NOMO-1 treated with DMSO at 0.1 percent for 48 hours (cell line): ENCODE measurements around the gene PALLD.

Source experiments
- DNase-seq: peaks from one replicate; lab custom pipeline; 2025; ENCODE audit not compliant: unreplicated experiment; lab: John Stamatoyannopoulos, UW

The PALLD gene

GRCh38 chr4:168755598-168756477 is 259.0 kb downstream of the PALLD start:
- DNase-seq, result no peak

- no peak for DNase-seq
These were observed 260.6 kb downstream of the PALLD start for GRCh38 chr4:168757500-168757899.

GRCh38 chr4:168758351-168758876 is 261.6 kb downstream of the PALLD start:
- no peak for DNase-seq

- DNase-seq, result no peak
These were observed 262.5 kb downstream of the PALLD start for GRCh38 chr4:168759321-168759720.

DNA sequence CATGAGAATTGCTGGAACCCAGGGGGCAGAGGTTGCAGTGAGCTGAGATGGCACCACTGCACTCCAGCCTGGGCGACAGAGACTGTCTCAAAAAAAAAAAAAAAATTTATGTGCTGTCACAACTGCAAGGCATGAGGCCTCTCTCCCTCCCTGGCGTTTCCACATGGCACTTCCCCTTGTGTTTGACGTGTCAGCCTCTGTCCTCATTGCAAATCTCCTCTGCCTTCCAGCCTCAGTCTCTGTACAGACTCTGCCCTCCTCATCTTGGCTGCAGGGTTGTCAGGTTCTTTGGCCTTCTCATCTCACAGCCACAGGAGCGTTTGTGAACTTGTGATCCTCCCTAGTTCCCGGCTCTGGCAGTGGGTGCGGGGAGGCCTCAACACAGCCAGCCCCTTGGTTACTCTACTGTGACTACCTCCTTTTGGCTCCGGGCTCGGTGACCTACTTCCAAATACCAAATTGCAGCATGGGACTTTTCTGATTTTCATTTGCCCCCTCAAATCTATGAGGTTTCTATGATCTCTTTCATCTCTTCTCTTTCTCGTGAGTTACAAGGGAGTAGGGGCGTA is 263.2 kb downstream of the PALLD start:
- peak; percentile 87 for DNase-seq

DNA sequence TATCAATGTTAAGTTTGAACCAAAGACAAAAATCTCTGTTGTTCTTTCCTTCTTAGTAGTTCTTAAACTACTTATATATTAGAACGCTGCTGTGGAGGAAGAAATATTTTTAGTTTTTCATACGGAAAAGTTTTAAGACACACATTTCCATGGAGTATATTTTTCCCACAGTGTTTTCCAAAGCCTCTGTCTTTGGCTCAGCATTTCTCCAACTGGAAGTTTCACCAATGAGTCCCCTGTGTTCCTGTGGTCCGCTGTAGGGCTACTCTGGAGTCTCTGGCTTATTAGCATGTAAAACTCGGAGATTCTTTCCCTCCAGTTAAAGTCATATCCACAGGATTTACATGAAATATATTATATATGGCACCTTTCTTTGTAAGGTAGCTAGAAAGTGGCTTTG is 264.2 kb downstream of the PALLD start:
- DNase-seq, result no peak

GRCh38 chr4:168765322-168765721 is 268.5 kb downstream of the PALLD start:
- no peak for DNase-seq

- no peak for DNase-seq
These were observed 268.9 kb downstream of the PALLD start for GRCh38 chr4:168765726-168766125.

- DNase-seq, result no peak
These were observed 269.9 kb downstream of the PALLD start for GRCh38 chr4:168766604-168767316.

DNA sequence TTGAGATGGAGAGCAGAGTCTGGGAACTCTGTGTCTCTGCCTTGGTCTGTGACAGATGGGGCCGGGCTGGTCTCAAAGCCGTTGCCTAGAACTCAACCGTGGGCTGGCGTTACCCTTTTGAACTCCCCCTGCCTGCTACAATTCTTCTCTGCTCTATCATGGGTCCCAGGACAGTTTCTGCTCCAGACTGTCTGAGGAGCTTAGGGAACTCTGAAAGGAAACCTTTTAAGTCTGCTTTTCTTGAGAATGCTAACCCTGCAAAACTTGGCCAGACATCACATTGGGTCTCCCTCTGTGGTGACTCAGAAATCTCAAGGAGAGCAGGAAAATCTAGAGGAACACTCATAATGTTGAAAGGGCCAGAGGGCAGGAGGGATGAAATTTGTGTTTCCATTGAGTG is 272.6 kb downstream of the PALLD start:
- no peak for DNase-seq

GRCh38 chr4:168769837-168770236 is 273.0 kb downstream of the PALLD start:
- no peak for DNase-seq

DNA sequence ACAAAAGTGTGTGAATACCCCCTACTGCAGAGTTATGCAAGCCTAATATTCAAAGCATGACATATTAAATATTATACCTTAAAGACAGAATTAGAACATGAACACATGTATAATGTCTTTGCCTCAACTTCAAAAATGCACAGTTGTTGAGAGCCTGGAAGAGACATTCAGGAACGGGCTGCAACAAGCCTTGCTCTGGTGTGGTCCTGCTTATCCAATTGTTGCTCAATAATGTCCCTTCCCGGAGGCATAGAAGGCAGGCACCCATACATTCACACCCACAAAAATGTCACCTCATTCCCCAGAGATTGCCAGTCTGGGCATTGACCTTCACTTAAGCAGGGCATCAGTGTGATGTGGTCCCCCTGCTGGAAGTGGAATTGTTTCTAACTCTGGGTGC is 274.4 kb downstream of the PALLD start:
- no peak for DNase-seq

- DNase-seq, result no peak
These were observed 276.7 kb downstream of the PALLD start for GRCh38 chr4:168773388-168774195.

DNA sequence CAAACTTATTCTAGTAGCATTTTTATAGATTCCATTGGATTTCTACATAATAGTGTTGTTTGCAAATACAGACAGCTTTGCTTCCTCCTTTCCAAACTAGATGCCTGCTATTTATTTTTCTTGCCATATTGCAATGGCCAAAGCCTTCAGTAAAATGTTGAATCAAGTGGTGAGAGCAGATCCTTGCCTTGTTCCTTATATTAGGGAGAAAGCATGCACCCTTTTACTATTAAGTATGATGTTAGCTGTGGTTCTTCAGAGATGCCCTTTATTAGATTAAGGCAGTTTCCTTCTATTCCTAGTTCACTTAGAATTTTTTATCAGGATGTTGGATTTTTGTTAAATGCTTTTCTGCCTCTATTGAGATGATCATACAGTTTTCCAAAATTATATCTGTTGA is 279.5 kb downstream of the PALLD start:
- DNase-seq, result no peak

DNA sequence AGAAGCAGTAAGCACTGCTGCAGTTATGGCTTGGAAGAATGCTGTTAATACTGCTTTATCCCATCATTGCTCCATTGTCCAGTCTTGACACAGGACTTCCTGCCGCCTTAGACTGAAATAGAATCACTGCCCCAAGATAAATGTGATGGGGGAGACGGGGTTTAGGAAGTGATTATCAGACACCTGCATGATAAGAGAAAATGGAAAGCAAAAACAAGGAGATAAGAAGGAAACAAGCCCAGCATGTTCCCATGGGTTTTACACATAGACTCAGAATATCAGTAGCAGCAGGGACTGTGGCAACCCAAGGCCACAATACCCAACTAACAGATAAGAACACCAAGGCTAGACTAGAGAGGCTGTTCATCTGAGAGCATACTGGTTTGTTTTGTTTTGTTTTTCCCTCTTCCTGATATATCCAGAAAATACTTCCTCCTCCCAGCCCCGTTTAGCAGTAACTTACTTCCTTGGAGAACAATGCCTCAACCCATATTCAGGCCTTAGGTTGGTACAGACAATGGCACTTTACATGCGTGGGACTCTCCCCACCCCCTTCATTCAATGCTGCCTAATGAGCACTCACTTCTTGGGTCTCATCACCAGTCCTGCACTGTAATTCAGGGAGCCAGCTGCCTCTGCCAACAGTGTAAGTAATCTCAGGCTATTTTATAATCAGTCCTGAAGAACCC is 280.6 kb downstream of the PALLD start:
- DNase-seq, result no peak

DNA sequence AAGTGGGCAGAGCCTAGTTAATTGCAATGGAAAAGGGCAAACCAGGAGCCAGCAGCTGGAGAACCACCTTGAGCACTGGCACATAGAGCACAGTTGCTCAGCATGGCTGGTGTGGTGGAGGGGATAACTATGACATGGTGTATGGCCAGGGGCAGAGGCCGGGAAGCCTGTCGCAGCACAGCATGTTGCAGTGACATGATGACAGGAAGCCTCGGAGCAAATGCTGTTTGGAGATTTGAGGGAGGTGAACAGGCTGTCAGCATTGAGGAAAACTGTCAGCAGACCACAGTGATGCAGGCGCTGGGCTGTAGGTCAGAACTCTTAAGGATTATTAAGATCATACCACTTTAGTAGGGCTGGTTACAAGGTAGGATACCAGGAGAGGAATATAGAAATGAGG is 284.5 kb downstream of the PALLD start:
- DNase-seq, result no peak

DNA sequence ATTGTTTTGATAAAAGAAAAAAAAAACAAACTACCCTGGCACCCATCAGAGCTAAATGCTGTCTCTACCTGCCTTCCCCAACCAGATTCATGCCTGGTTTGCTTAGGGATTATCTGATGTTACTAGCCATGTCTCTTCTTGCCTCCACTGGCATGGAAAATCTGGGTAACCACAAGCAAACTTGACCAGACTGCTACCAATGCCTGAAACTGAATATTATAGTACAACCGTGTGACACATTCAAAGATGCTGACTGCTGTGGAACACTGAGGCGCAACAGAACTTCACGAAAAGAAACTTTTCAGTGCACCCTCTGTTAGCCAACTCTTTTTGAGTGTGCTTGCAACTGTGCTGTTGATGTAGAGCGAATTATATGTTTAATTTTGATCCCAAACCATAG is 285.1 kb downstream of the PALLD start:
- DNase-seq, result no peak

- no peak for DNase-seq
These were observed 285.6 kb downstream of the PALLD start for GRCh38 chr4:168782439-168782838.

DNA sequence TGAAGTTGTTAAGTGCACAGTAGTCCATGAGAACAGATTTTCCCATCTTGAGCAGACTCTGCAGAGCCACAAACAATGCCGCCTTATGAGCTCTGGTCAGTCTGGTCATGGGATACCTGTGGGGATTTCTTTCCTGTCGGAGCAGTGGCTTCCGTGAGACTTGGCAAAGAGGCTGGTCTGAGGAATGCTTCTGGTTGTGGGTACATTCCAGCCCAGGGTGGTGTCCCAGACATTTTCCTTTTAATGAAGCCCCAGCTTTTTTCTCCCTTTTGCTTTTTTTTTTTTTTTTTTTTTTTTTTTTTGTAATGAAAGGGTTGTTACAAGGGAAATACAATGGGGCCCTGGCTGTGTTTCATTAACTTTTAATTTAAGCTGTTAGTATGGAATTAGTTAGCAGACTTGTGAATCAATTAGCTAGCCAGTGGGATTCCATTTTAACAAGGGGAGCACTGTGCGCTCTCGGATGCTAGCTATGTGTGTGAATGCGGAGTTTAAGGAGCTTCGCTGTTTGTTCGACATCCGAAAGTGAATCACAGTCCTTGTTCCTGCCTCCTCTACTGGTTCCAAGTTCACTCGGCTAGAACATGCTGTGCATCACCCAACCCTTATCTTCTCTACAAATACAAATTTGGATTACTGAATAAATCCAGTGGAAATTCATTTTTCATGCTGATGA is 288.1 kb downstream of the PALLD start:
- no peak for DNase-seq

- no peak for DNase-seq
These were observed 290.5 kb downstream of the PALLD start for GRCh38 chr4:168787334-168787733.
